Measurements from ENCODE around the gene DNPH1.

The DNPH1 gene

GRCh38 chr6:43228951-43229802 lies at the start of gene DNPH1:
DNPH1 (minus strand) TSS chr6:43229481; CDS start chr6:43229456, 25 bp downstream.
- DNase-seq = no peak

GRCh38 chr6:43278524-43279078 lies 49.3 kb upstream of the DNPH1 start:
- DNase-seq = no peak

GRCh38 chr6:43277643-43278523 lies 48.6 kb upstream of the DNPH1 start:
- DNase-seq = no peak

- DNase-seq = no peak
These were observed 48.0 kb upstream of the DNPH1 start for GRCh38 chr6:43277306-43277642.

- no peak for DNase-seq
These were observed 47.5 kb upstream of the DNPH1 start for GRCh38 chr6:43276577-43277305.

- no peak for DNase-seq
These were observed 46.7 kb upstream of the DNPH1 start for GRCh38 chr6:43275801-43276576.

GRCh38 chr6:43274916-43275597 lies 45.8 kb upstream of the DNPH1 start:
- no peak for DNase-seq

GRCh38 chr6:43274127-43274915 lies 45.0 kb upstream of the DNPH1 start:
- DNase-seq = no peak

- DNase-seq = no peak
These were observed 44.4 kb upstream of the DNPH1 start for GRCh38 chr6:43273707-43274106.

GRCh38 chr6:43271944-43272343 lies 42.7 kb upstream of the DNPH1 start:
- no peak for DNase-seq

- DNase-seq = no peak
These were observed 42.0 kb upstream of the DNPH1 start for GRCh38 chr6:43271103-43271815.

GRCh38 chr6:43269273-43270007 lies 40.2 kb upstream of the DNPH1 start:
- DNase-seq = no peak

- DNase-seq = no peak
These were observed 39.5 kb upstream of the DNPH1 start for GRCh38 chr6:43268782-43269272.

- DNase-seq = no peak
These were observed 39.0 kb upstream of the DNPH1 start for GRCh38 chr6:43268355-43268700.

GRCh38 chr6:43267619-43268354 lies 38.5 kb upstream of the DNPH1 start:
- DNase-seq = no peak

- DNase-seq = no peak
These were observed 36.3 kb upstream of the DNPH1 start for GRCh38 chr6:43265564-43265963.

GRCh38 chr6:43264599-43265145 lies 35.4 kb upstream of the DNPH1 start:
- no peak for DNase-seq

Data from NCI-H524 treated with DMSO at 0.1 percent for 48 hours (cell line).